SK-N-SH (cell line): ENCODE data around the gene CCDC175.

Experiments used
- GATA2 ChIP-seq: sonication (generic); formaldehyde crosslinking; IDR thresholded peaks from 2 replicates; pipeline ENCODE4 v1.5.0; 2020; ENCODE audit warnings: mild to moderate bottlenecking, missing genetic modification reagents
- MEF2A ChIP-seq: IDR thresholded peaks from 2 replicates; pipeline ENCODE4 v1.4.0; 2012; ENCODE audit warnings: low read depth, borderline replicate concordance
- POLR2AphosphoS5 ChIP-seq: IDR thresholded peaks from 2 replicates; pipeline ENCODE4 v1.6.1; 2012; ENCODE audit warnings: low read depth, low read length
- RAD21 ChIP-seq: IDR thresholded peaks from 2 replicates; pipeline ENCODE4 v1.6.1; 2012; ENCODE audit warnings: mild to moderate bottlenecking, low read length
- RXRA ChIP-seq: IDR thresholded peaks from 2 replicates; pipeline ENCODE4 v1.4.0; 2012; ENCODE audit warnings: low read depth, mild to moderate bottlenecking, borderline replicate concordance
- TAF1 ChIP-seq: IDR thresholded peaks from 2 replicates; pipeline ENCODE4 v1.6.1; 2012; ENCODE audit warnings: low read depth, mild to moderate bottlenecking, low read length, moderate library complexity, borderline replicate concordance
- YY1 ChIP-seq: IDR thresholded peaks from 2 replicates; pipeline ENCODE4 v1.4.0; 2012; ENCODE audit warnings: low read depth, mild to moderate bottlenecking
- TF ChIP-seq, protein P1 (sequence below): fragments of 200-600 bp; sonication (generic); IDR thresholded peaks from 2 replicates; pipeline ENCODE4 v1.6.1; 2017; ENCODE audit warnings: antibody characterized with exemption, mild to moderate bottlenecking, moderate library complexity
- TF ChIP-seq, protein P2 (sequence below): IDR thresholded peaks from 2 replicates; pipeline ENCODE4 v1.4.0; 2012; ENCODE audit warnings: low read depth

GRCh38 chr14:59483819-59484638 is 92.6 kb downstream of the CCDC175 start, which contains the start of the genes JKAMP and L3HYPDH:
- TF ChIP-seq, protein P1, sequence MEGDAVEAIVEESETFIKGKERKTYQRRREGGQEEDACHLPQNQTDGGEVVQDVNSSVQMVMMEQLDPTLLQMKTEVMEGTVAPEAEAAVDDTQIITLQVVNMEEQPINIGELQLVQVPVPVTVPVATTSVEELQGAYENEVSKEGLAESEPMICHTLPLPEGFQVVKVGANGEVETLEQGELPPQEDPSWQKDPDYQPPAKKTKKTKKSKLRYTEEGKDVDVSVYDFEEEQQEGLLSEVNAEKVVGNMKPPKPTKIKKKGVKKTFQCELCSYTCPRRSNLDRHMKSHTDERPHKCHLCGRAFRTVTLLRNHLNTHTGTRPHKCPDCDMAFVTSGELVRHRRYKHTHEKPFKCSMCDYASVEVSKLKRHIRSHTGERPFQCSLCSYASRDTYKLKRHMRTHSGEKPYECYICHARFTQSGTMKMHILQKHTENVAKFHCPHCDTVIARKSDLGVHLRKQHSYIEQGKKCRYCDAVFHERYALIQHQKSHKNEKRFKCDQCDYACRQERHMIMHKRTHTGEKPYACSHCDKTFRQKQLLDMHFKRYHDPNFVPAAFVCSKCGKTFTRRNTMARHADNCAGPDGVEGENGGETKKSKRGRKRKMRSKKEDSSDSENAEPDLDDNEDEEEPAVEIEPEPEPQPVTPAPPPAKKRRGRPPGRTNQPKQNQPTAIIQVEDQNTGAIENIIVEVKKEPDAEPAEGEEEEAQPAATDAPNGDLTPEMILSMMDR = peak; percentile 67
- TF ChIP-seq MEF2A (no peak), GATA2 (no peak), POLR2AphosphoS5 (peak; percentile 83), TAF1 (peak; percentile 56; the same call in 1 of the 2 replicates), YY1 (0 out of 2 replicates have a peak, but pooled peaks have one; percentile 9), RAD21 (no peak), RXRA (no peak)
- TF ChIP-seq, protein P2, sequence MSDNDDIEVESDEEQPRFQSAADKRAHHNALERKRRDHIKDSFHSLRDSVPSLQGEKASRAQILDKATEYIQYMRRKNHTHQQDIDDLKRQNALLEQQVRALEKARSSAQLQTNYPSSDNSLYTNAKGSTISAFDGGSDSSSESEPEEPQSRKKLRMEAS = peak; percentile 94
